IPS DF 6.9 (cell line): ENCODE measurements around the gene EP400.

Experiments
- DNase-seq: peaks from one replicate; pipeline ENCODE4 v3.0.0-alpha.2; 2013; ENCODE audit warnings: low read depth, low spot score
- H3K27ac ChIP-seq: one replicate; pipeline ENCODE4 v1.5.1; 2013; ENCODE audit warnings: low read length, control low read depth
- H3K27me3 ChIP-seq: 2 replicates; pipeline ENCODE4 v1.6.1; 2013; ENCODE audit warnings: mild to moderate bottlenecking, low read length; ENCODE audit not compliant: control insufficient read depth, insufficient read depth
- H3K36me3 ChIP-seq: 2 replicates; pipeline ENCODE4 v1.6.1; 2013; ENCODE audit warnings: low read length; ENCODE audit not compliant: control insufficient read depth, insufficient read depth
- H3K4me1 ChIP-seq: 2 replicates; pipeline ENCODE4 v1.6.1; 2013; ENCODE audit warnings: low read length; ENCODE audit not compliant: control insufficient read depth, insufficient read depth
- H3K4me3 ChIP-seq: 2 replicates; pipeline ENCODE4 v1.5.1; 2013; ENCODE audit warnings: mild to moderate bottlenecking, low read length
- H3K9me3 ChIP-seq: 2 replicates; pipeline ENCODE4 v1.6.1; 2013; ENCODE audit warnings: low read length, inconsistent platforms; ENCODE audit not compliant: control insufficient read depth, insufficient read depth
- WGBS: extraction: QIAGEN DNeasy Blood & Tissue Kit; methylation state at CpG from one replicate; pipeline ENCODE4 v1.1.7; 2013; ENCODE audit warnings: mixed read lengths, missing lambda C conversion rate; ENCODE audit not compliant: insufficient read length, insufficient coverage; 5-methylcytosine and 5-hydroxymethylcytosine counted together

EP400 gene

DNA sequence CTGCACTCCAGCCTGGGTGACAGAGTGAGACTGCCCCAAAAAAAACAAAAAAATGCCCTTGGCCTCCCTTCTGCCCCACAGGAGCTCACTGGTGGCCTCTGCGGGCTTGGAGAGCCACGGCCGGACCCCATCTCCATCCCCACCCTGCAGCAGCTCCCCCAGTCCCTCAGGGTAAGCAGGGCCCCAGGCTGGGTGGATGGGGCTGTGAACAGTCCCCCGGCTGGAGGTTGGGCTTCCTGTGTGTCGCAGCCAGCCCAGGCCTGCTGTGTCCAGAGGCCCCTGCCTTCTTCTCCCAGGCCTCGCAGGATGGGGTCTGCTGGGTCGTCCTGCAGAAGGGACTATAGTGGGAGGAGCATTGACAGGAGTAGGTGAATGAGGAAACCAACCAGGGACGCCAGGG is 36.1 kb upstream of the EP400 start:
- no peak for DNase-seq
- Histone ChIP-seq H3K27me3 (no peaks in the 10 kb centered on the region), H3K9me3 (no peaks in the 10 kb centered on the region), H3K4me3 (no peak overlapping the region), H3K27ac (no peak overlapping the region), H3K4me1 (no peaks in the 10 kb centered on the region), H3K36me3 (peaks cover 64% of the 10 kb centered on the region)
- WGBS = no CpG with 5 or more reads among the region's 8 CpGs

GRCh38 chr12:131914179-131914702 is 35.5 kb upstream of the EP400 start:
- Histone ChIP-seq H3K4me1 (no peaks in the 10 kb centered on the region), H3K27me3 (no peaks in the 10 kb centered on the region), H3K36me3 (peaks cover 64% of the 10 kb centered on the region), H3K27ac (no peak overlapping the region), H3K9me3 (no peaks in the 10 kb centered on the region), H3K4me3 (no peak overlapping the region)
- no peak for DNase-seq
- no CpG with 5 or more reads among the region's 14 CpGs for WGBS

- Histone ChIP-seq H3K27ac (no peak overlapping the region), H3K4me3 (no peak overlapping the region), H3K9me3 (no peaks in the 10 kb centered on the region), H3K27me3 (no peaks in the 10 kb centered on the region), H3K36me3 (peaks cover 65% of the 10 kb centered on the region), H3K4me1 (no peaks in the 10 kb centered on the region)
- no CpG with 5 or more reads among the region's 20 CpGs for WGBS
- no peak for DNase-seq
Observed at GRCh38 chr12:131915000-131915689, 34.6 kb upstream of the EP400 start.

DNA sequence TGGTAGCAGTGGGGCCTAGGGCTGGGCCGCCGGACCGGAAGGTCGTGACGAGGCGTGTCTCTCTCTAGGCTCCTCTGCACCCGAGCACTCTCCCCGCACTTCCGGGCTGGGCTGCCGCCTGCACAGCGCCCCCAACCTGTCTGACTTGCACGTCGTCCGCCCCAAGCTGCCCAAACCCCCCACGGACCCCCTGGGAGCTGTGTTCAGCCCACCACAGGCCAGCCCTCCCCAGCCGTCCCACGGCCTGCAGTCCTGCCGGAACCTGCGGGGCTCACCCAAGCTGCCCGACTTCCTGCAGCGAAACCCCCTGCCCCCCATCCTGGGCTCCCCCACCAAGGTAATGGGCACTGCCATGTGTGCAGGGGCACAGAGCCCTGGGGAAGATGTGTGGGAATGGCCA is 33.9 kb upstream of the EP400 start:
- peaks cover 63% of the 10 kb centered on the region for H3K36me3 ChIP-seq
- no peaks in the 10 kb centered on the region for H3K27me3 ChIP-seq
- H3K4me1 ChIP-seq = no peaks in the 10 kb centered on the region
- no peaks in the 10 kb centered on the region for H3K9me3 ChIP-seq
- H3K27ac ChIP-seq = no peak overlapping the region
- WGBS = no CpG with 5 or more reads among the region's 21 CpGs
- H3K4me3 ChIP-seq = no peak overlapping the region
- DNase-seq = no peak

- Histone ChIP-seq H3K9me3 (no peaks in the 10 kb centered on the region), H3K4me3 (no peak overlapping the region), H3K4me1 (no peaks in the 10 kb centered on the region), H3K27me3 (no peaks in the 10 kb centered on the region), H3K36me3 (peaks cover 64% of the 10 kb centered on the region), H3K27ac (no peak overlapping the region)
- WGBS = no CpG with 5 or more reads among the region's 36 CpGs
- no peak for DNase-seq
Observed at GRCh38 chr12:131916306-131917138, 33.2 kb upstream of the EP400 start.

DNA sequence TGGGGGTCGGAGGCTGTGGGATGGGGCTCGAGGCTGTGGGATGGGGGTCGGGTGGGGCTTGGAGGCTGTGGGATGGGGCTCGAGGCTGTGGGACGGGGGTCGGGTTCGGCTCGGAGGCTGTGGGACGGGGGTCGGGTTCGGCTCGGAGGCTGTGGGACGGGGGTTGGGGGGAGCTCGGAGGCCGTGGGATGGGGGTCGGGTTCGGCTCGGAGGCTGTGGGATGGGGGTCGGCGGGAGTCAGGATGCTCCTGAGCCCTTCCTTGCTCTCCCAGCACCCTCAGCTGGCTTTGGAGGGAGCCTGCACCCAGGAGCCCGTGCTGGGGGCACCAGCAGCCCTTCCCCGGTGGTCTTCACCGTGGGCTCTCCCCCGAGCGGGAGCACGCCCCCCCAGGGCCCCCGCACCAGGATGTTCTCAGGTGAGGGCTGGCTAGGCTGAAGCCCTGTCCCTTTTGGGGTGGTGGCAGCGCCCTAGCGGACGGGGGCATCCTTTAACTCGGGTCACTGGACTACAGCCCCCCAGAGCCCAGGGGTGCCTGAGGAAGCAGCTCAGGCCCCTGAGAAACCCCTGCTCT is 32.5 kb upstream of the EP400 start:
- no CpG with 5 or more reads among the region's 31 CpGs for WGBS
- no peaks in the 10 kb centered on the region for H3K27me3 ChIP-seq
- H3K36me3 ChIP-seq = peaks cover 65% of the 10 kb centered on the region
- H3K27ac ChIP-seq = no peak overlapping the region
- no peaks in the 10 kb centered on the region for H3K9me3 ChIP-seq
- no peaks in the 10 kb centered on the region for H3K4me1 ChIP-seq
- H3K4me3 ChIP-seq = no peak overlapping the region
- no peak for DNase-seq

- DNase-seq = no peak
- Histone ChIP-seq H3K4me3 (no peak overlapping the region), H3K27ac (no peak overlapping the region), H3K4me1 (no peaks in the 10 kb centered on the region), H3K9me3 (no peaks in the 10 kb centered on the region), H3K27me3 (no peaks in the 10 kb centered on the region), H3K36me3 (peaks cover 66% of the 10 kb centered on the region)
- WGBS = no CpG with 5 or more reads among the region's 18 CpGs
Observed at GRCh38 chr12:131917711-131918306, 31.9 kb upstream of the EP400 start.

- 99% methylated on average over 6 of the region's 20 CpGs for WGBS
- Histone ChIP-seq H3K4me1 (no peaks in the 10 kb centered on the region), H3K27ac (no peak overlapping the region), H3K36me3 (peaks cover 63% of the 10 kb centered on the region), H3K9me3 (no peaks in the 10 kb centered on the region), H3K4me3 (no peak overlapping the region), H3K27me3 (no peaks in the 10 kb centered on the region)
- DNase-seq = no peak
Observed at GRCh38 chr12:131918311-131919050, 31.3 kb upstream of the EP400 start.

GRCh38 chr12:131919051-131919347 is 30.7 kb upstream of the EP400 start:
- Histone ChIP-seq H3K9me3 (no peaks in the 10 kb centered on the region), H3K27ac (no peak overlapping the region), H3K36me3 (peaks cover 59% of the 10 kb centered on the region), H3K4me1 (no peaks in the 10 kb centered on the region), H3K27me3 (no peaks in the 10 kb centered on the region), H3K4me3 (no peak overlapping the region)
- no peak for DNase-seq
- no CpG with 5 or more reads among the region's 19 CpGs for WGBS
